HG02798 (cell line): Measurements from ENCODE around the gene TRIM25.

Experiments used
- ATAC-seq: cut with Tn5 transposase; IDR thresholded peaks from one replicate; pipeline ENCODE4 v1.9.1; 2021; ENCODE audit warnings: mild to moderate bottlenecking; ENCODE audit not compliant: unreplicated experiment, poor library complexity

Gene TRIM25

GRCh38 chr17:56928586-56928985 lies 14.7 kb upstream of the TRIM25 start:
- ATAC-seq, result no peak

- no peak for ATAC-seq
These were observed 12.9 kb upstream of the TRIM25 start for GRCh38 chr17:56926704-56927103.

GRCh38 chr17:56926270-56926669 lies 12.4 kb upstream of the TRIM25 start:
- ATAC-seq, result no peak

- no peak for ATAC-seq
These were observed 11.2 kb upstream of the TRIM25 start for GRCh38 chr17:56925088-56925487.

- ATAC-seq, result no peak
These were observed 5.9 kb upstream of the TRIM25 start for GRCh38 chr17:56919717-56920116.

- ATAC-seq, result no peak
These were observed 5.1 kb upstream of the TRIM25 start for GRCh38 chr17:56918916-56919315.

GRCh38 chr17:56917559-56918296 lies 3.9 kb upstream of the TRIM25 start:
- no peak for ATAC-seq

- no peak for ATAC-seq
These were observed 878 bp upstream of the TRIM25 start for GRCh38 chr17:56914581-56915273.

- ATAC-seq, result peak; percentile 45
These were observed 439 bp downstream of the TRIM25 start for GRCh38 chr17:56913353-56913866.

- ATAC-seq, result no peak
These were observed 893 bp downstream of the TRIM25 start for GRCh38 chr17:56913000-56913311.

- ATAC-seq, result no peak
These were observed 1.5 kb downstream of the TRIM25 start for GRCh38 chr17:56912105-56912999.

GRCh38 chr17:56910509-56911235 lies 3.2 kb downstream of the TRIM25 start:
- no peak for ATAC-seq

GRCh38 chr17:56909742-56910508 lies 3.9 kb downstream of the TRIM25 start:
- ATAC-seq, result no peak

GRCh38 chr17:56908001-56908542 lies 5.8 kb downstream of the TRIM25 start:
- ATAC-seq, result peak; percentile 87

GRCh38 chr17:56903560-56903959 lies 10.3 kb downstream of the TRIM25 start:
- no peak for ATAC-seq

- no peak for ATAC-seq
These were observed 11.5 kb downstream of the TRIM25 start for GRCh38 chr17:56902348-56902747.

- no peak for ATAC-seq
These were observed 14.4 kb downstream of the TRIM25 start for GRCh38 chr17:56899403-56899802.

GRCh38 chr17:56898874-56899273 lies 15.0 kb downstream of the TRIM25 start:
- ATAC-seq, result no peak
